MM.1S (cell line): Measurements from ENCODE around the gene LRRC25.

ENCODE experiments used
- DNase-seq: peaks from one replicate; pipeline ENCODE4 v3.0.0-alpha.2; 2015
- H2AFZ ChIP-seq: fragments of 300-600 bp; sonication (generic); 2 replicates; pipeline ENCODE4 v1.6.0; 2016; ENCODE audit warnings: antibody characterized with exemption, low read length
- H3F3A ChIP-seq: fragments of 300-600 bp; sonication (generic); 2 replicates; pipeline ENCODE4 v1.6.1; 2016; ENCODE audit warnings: mild to moderate bottlenecking, antibody characterized with exemption, low read length, moderate library complexity, mixed read lengths; ENCODE audit not compliant: insufficient read depth
- H3K27ac ChIP-seq: fragments of 300-600 bp; sonication (generic); 2 replicates; pipeline ENCODE4 v1.5.1; 2016; ENCODE audit warnings: mild to moderate bottlenecking, low read length
- H3K27me3 ChIP-seq: fragments of 300-600 bp; sonication (generic); replicated peaks from 2 replicates; pipeline ENCODE4 v1.6.0; 2016; ENCODE audit warnings: low read length; ENCODE audit not compliant: insufficient read depth
- H3K36me3 ChIP-seq: fragments of 300-600 bp; sonication (generic); replicated peaks from 2 replicates; pipeline ENCODE4 v1.6.1; 2016; ENCODE audit warnings: mild to moderate bottlenecking, low read length, mixed read lengths; ENCODE audit not compliant: insufficient read depth
- H3K4me1 ChIP-seq: fragments of 300-600 bp; sonication (generic); 2 replicates; pipeline ENCODE4 v1.6.1; 2016; ENCODE audit warnings: low read length, mixed read lengths
- H3K4me2 ChIP-seq: fragments of 300-600 bp; sonication (generic); 2 replicates; pipeline ENCODE4 v1.6.0; 2016; ENCODE audit warnings: low read depth, low read length
- H3K4me3 ChIP-seq: fragments of 300-600 bp; sonication (generic); 2 replicates; pipeline ENCODE4 v1.5.1; 2016; ENCODE audit warnings: low read length, mixed read lengths
- H3K79me2 ChIP-seq: fragments of 300-600 bp; sonication (generic); 2 replicates; pipeline ENCODE4 v1.6.1; 2016; ENCODE audit warnings: mixed run types, low read length, mixed read lengths
- H3K9ac ChIP-seq: fragments of 300-600 bp; sonication (generic); 2 replicates; pipeline ENCODE4 v1.6.1; 2016; ENCODE audit warnings: low read length, mixed read lengths
- H3K9me2 ChIP-seq: fragments of 300-600 bp; sonication (generic); replicated peaks from 2 replicates; pipeline ENCODE4 v1.6.1; 2016; ENCODE audit warnings: mild to moderate bottlenecking, low read length, mixed read lengths; ENCODE audit not compliant: insufficient read depth
- H3K9me3 ChIP-seq: fragments of 300-600 bp; sonication (generic); replicated peaks from 2 replicates; pipeline ENCODE4 v1.6.1; 2016; ENCODE audit warnings: mild to moderate bottlenecking, low read length, mixed read lengths; ENCODE audit not compliant: insufficient read depth
- H4K20me1 ChIP-seq: fragments of 300-600 bp; sonication (generic); 2 replicates; pipeline ENCODE4 v1.6.1; 2016; ENCODE audit warnings: mild to moderate bottlenecking, low read length, moderate library complexity, mixed read lengths; ENCODE audit not compliant: insufficient read depth
- CTCF ChIP-seq: fragments of 300-600 bp; sonication (generic); IDR thresholded peaks from 2 replicates; pipeline ENCODE4 v1.5.1; 2016; ENCODE audit warnings: antibody characterized with exemption, low read length, mixed read lengths
- EZH2 ChIP-seq: fragments of 300-600 bp; sonication (generic); optimal IDR thresholded peaks from 2 replicates; pipeline ENCODE3; 2017; ENCODE audit warnings: low read depth, mild to moderate bottlenecking, antibody characterized with exemption, low read length, mixed read lengths
- EZH2phosphoT487 ChIP-seq: fragments of 300-600 bp; sonication (generic); IDR thresholded peaks from 2 replicates; pipeline ENCODE4 v1.6.1; 2018; ENCODE audit warnings: antibody characterized with exemption, low read length

Gene LRRC25

GRCh38 chr19:18373892-18374629 lies 23.4 kb downstream of the LRRC25 start:
- Histone ChIP-seq H3K4me1 (peaks cover 6% of the 10 kb centered on the region), H3K4me2 (no peak overlapping the region), H3K79me2 (no peaks in the 10 kb centered on the region), H3K9ac (no peak overlapping the region), H3K9me3 (no peaks in the 10 kb centered on the region), H3K9me2 (no peaks in the 10 kb centered on the region), H3K4me3 (no peak overlapping the region), H3K36me3 (no peaks in the 10 kb centered on the region), H3F3A (no peaks in the 10 kb centered on the region), H4K20me1 (no peaks in the 10 kb centered on the region), H2AFZ (0 out of 2 replicates have a peak overlapping the region, but pooled peaks have one; percentile 27), H3K27ac (no peak overlapping the region), H3K27me3 (no peaks in the 10 kb centered on the region)
- TF ChIP-seq EZH2phosphoT487 (no peak), CTCF (no peak), EZH2 (no peak)
- peak; percentile 9 for DNase-seq

- H3K4me3 ChIP-seq, result no peak overlapping the region
- DNase-seq, result no peak
- no peak for TF ChIP-seq CTCF
- TF ChIP-seq EZH2phosphoT487, result no peak
- TF ChIP-seq EZH2, result no peak
- no peak overlapping the region for H3K27ac ChIP-seq
- no peak overlapping the region for H2AFZ ChIP-seq
- no peaks in the 10 kb centered on the region for H3K27me3 ChIP-seq
- H3K4me1 ChIP-seq, result peaks cover 6% of the 10 kb centered on the region
- H3K79me2 ChIP-seq, result no peaks in the 10 kb centered on the region
- H3K36me3 ChIP-seq, result no peaks in the 10 kb centered on the region
- no peaks in the 10 kb centered on the region for H4K20me1 ChIP-seq
- no peak overlapping the region for H3K4me2 ChIP-seq
- no peaks in the 10 kb centered on the region for H3K9me2 ChIP-seq
- no peaks in the 10 kb centered on the region for H3K9me3 ChIP-seq
- H3F3A ChIP-seq, result no peaks in the 10 kb centered on the region
- no peak overlapping the region for H3K9ac ChIP-seq
Measured at GRCh38 chr19:18373407-18373891, 24.0 kb downstream of the LRRC25 start.

DNA sequence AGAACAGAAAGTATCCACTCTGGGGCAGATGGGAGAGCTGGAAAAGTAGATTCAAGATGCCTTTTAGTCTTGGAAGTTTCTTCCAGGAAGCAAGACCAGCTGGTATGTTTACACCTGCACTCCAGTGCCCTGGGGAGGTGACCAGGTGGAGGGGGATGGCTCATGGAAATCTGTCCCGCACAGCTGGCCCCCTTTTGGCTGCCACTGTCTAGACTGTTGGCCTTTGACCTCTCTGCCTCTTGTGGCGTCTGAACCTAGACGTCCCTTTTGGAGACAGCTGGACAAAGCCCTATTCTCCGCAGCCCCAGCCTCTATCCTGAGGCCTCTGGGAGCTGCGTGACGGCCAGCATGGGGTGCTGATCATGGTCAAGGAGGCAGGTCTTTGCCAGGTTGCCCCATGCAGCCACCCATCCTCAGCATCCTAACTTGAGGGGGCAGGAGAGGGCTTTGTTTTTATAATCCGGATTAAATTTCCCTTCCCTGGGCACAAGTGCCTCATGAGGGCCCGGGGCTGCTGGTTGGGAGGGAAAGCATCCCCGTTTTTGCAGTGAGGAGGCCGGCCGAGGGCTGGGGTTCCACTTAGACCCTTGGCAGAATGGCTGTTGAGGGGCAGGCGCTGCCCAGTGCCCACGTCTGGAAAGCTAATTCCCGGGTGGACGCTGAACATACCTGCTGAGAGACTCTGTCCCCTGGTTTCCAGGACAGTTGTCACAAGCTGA lies 28.8 kb downstream of the LRRC25 start:
- Histone ChIP-seq H3K79me2 (no peaks in the 10 kb centered on the region), H3F3A (no peaks in the 10 kb centered on the region)

More for the DNA sequence above, 28.8 kb downstream of the LRRC25 start:
- H3K4me3 ChIP-seq, result no peak overlapping the region
- no peak overlapping the region for H3K27ac ChIP-seq
- TF ChIP-seq EZH2 (no peak), CTCF (no peak), EZH2phosphoT487 (no peak)
- no peaks in the 10 kb centered on the region for H3K4me1 ChIP-seq
- H4K20me1 ChIP-seq, result no peaks in the 10 kb centered on the region
- no peak overlapping the region for H2AFZ ChIP-seq
- no peak overlapping the region for H3K9ac ChIP-seq
- no peaks in the 10 kb centered on the region for H3K36me3 ChIP-seq
- no peak for DNase-seq
- H3K4me2 ChIP-seq, result no peak overlapping the region
- H3K27me3 ChIP-seq, result no peaks in the 10 kb centered on the region
- no peaks in the 10 kb centered on the region for H3K9me2 ChIP-seq
- no peaks in the 10 kb centered on the region for H3K9me3 ChIP-seq
